ENCODE data around the gene SETD1A. TPM values are rescaled to one million over a fixed set of nuclear protein-coding genes. Genes with fewer than 3 reads are reported as not detected.
"Not testable (repeated sequence)": the region's sequence is repeated elsewhere in the genome, so short reads cannot be mapped to it uniquely, and the experiment has no call there.

The SETD1A gene
- polyA plus RNA-seq, 3 donors, result 18.7 to 22.6 (median 20.2) TPM

GRCh38 chr16:30927789-30928378, 29.7 kb upstream of the SETD1A start:
- peak; percentile 88 for DNase-seq

- DNase-seq, result no peak
Measured at GRCh38 chr16:30928390-30928789, 29.2 kb upstream of the SETD1A start.

GRCh38 chr16:30929167-30929566, 28.4 kb upstream of the SETD1A start:
- no peak for DNase-seq

DNA sequence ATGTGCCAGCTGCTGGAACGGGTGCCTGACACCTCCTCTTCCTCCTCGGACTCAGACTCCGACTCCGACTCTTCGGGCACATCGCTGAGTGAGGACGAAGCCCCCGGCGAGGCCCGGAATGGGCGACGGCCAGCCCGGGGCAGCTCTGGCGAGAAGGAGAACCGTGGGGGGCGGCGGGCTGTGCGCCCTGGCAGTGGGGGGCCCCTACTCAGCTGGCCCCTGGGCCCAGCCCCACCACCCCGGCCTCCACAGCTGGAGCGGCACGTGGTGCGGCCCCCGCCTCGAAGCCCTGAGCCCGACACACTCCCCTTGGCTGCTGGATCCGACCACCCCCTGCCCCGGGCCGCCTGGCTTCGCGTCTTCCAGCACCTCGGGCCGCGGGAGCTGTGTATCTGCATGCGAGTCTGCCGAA, 27.4 kb upstream of the SETD1A start:
- DNase-seq, result no peak

GRCh38 chr16:30931068-30931650, 26.4 kb upstream of the SETD1A start:
- no peak for DNase-seq

DNA sequence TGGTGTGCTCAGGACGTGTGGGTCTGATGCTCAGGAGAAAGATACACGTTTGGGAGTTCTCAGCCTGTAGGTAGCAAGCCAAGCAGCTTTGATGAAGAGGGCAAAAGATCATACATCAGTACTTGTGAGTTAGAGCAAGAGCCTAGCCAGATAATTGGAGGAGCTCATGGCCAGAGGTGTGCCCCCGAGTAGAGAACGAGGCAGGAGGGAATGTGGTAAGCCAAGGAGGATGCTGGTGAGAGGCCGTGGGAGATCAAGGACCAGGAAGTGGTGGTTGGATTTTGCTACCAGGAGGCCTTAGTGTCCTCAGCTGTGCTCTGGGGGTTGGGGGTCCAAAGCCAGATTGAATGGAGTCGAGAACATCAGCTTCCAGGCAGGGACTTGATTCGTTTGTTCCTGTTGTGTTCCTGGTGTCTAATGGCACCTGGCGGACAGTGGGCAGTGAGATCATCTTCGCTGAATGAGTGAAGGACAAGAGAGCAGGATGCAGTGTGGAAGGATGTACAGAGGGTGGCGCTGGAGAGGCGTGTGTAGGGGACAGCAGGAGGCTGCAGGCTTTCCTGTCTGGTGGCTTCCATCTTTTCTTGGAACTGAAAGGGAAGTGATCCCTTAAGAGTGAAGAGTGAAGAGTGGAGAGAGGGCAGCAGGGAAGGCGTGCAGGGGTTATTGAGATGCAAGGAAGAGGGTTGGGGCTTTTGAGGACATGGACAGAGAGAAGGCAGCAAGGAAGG, 22.6 kb upstream of the SETD1A start:
- no peak for DNase-seq

DNA sequence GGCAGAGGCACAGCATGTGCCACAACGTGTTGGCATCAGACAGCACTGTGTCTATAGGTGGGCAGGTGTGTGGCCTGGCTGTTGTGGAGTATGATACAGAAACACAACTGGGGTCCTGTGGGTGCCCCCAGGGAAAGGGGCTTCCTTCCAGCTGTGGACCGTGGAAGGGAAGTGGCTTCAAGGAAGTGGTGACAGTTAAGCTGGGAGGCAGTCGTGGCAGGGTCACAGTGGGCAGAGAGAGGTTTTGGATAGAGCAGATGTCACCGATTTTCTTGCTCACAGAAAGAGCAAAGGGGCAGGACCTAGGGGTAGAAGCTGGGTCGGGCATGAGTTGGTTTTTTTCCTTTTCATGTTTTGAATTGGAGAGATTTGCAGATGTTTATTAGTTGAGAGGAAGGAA, 19.9 kb upstream of the SETD1A start:
- DNase-seq, result no peak

- not testable (repeated sequence) for DNase-seq
Measured at GRCh38 chr16:30939571-30939970, 18.0 kb upstream of the SETD1A start.

- peak; percentile 56 for DNase-seq
Measured at GRCh38 chr16:30941600-30942425, 15.7 kb upstream of the SETD1A start.

- no peak for DNase-seq
Measured at GRCh38 chr16:30942426-30942806, 15.1 kb upstream of the SETD1A start.

GRCh38 chr16:30944352-30944751, 13.2 kb upstream of the SETD1A start:
- no peak for DNase-seq

DNA sequence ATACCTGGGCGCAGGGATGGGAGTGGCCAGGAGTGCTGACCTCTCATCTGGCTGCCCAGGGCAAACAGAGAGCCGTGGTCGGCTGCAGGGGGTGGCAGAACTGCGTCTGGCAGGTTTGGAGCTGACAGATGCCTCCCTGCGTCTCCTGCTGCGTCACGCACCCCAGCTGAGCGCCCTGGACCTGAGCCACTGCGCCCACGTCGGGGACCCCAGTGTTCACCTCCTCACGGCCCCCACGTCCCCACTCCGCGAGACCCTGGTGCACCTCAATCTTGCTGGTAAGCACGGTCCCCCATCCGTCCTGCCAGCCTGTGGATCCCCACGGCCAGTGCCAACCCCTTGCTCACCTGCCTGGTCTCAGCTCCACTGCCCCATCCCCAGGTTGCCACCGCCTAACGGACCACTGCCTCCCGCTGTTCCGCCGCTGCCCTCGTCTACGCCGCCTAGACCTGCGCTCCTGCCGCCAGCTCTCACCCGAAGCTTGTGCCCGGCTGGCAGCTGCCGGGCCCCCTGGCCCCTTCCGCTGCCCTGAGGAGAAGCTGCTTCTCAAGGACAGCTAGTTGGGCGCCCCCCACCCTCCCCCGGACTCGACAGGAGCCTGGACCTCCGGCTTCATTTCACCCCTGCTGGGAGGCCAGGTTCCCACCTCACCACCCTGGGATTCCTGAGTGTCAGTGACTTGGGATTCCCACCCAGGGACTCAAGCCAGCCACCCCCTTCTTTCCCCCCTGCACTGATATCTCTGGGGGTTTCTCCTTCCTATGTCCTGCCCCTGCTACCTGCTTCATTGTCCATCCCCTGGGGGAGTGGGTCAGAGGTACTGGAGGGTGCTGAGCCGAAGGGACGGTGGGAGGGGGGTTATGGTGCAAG, 10.6 kb upstream of the SETD1A start:
- no peak for DNase-seq

GRCh38 chr16:30947541-30947858, 10.1 kb upstream of the SETD1A start:
- no peak for DNase-seq

- DNase-seq, result peak; percentile 99
Measured at GRCh38 chr16:30947859-30948666, 9.5 kb upstream of the SETD1A start.

GRCh38 chr16:30948667-30949649, 8.6 kb upstream of the SETD1A start, which contains the start of gene ORAI3:
TSS of gene ORAI3 (plus strand) at chr16:30949068. CDS start at chr16:30949290, 222 bp downstream.
- peak; percentile 75 for DNase-seq

DNA sequence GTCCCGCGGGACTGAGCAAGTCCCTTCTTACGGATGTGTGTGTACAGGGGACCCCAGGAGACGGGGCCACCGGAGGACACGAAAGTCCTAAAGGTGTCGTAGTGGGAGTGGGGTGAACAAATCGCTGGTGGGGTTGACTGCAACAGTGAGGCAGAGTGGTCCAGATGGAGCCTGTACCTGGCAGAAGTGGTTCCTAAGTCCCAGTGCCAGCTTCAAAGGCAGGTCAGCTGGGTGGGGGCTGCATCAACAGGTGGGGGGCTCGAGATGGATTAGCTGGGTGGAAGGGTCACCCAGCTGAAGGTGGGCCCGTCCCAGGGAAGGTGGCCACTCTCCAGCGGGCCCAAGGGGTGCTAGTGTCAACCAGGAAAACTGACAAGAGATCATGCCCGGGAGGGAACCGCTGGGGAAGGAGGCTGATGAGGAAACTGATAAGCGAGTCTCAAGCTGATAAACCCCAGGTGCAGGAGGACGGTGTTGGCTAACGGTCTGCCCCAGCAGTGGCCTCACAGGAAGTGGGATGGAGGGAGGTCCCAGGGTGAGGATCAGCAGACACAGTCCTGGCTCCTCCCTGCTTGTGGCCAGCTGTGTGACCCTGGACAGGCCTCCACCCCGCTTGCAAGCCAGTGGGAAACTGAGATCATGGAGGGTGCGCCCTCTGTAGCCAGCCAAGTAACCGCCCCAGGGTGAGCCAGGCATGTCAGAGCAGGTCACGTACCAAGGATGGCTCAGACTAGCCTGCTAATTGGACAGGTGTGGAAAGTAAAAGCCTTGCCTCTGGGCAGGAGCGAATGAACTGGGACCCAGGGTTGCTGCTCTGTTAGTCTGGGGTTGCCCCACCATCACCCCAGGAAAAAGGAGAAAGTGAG, 7.7 kb upstream of the SETD1A start:
- DNase-seq, result peak; percentile 33

DNA sequence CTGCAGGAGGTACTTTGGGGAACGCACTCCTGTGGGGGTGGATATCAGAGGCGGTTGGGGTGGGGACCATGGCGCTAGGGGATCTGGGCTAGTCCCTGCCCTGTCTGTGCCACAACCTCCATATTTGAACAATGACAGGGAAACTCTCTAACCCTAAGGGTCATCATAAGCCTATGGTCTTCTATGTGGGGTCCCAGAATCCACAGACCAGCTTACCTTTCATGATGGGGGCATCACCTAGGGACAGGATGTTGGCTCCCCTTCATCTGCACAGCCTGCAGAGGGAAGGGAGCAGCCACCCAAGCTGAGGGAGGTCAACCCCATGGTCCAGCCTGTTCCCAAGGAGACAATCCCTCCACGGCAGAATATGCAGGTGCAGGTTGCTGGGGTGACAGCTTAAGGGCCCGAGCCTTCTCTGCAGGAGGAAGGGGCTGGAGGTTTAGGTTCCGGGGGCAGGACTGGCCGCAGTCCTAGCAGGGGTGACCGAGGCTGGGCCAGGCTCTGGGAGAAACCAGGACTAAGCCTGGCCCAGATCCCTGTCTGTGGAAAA, 7.0 kb upstream of the SETD1A start:
- DNase-seq, result no peak

- DNase-seq, result no peak
Measured at GRCh38 chr16:30951193-30951592, 6.4 kb upstream of the SETD1A start.
